Smooth muscle cell (in vitro differentiated cells): ENCODE measurements around the gene TSHZ2. TPM values are rescaled to one million over a fixed set of nuclear protein-coding genes. Genes with fewer than 3 reads are reported as not detected.

Experiments used
- DNase-seq: peaks from one replicate; lab custom pipeline; 2025; ENCODE audit not compliant: unreplicated experiment; lab: John Stamatoyannopoulos, UW
- H2AFZ ChIP-seq: fragments of 200-600 bp; sonication (generic); 2 replicates; pipeline ENCODE4 v1.6.0; 2016; ENCODE audit warnings: antibody characterized with exemption, low read depth, mild to moderate bottlenecking
- H3F3A ChIP-seq: fragments of 200-600 bp; sonication (generic); 2 replicates; pipeline ENCODE4 v1.6.0; 2017; ENCODE audit warnings: antibody characterized with exemption, low read depth
- H3K27ac ChIP-seq: fragments of 200-600 bp; sonication (generic); 2 replicates; pipeline ENCODE4 v1.5.1; 2016; ENCODE audit warnings: low read depth, mild to moderate bottlenecking
- H3K27me3 ChIP-seq: fragments of 200-600 bp; sonication (generic); 2 replicates; pipeline ENCODE4 v1.6.1; 2016; ENCODE audit warnings: low read depth, mild to moderate bottlenecking
- H3K36me3 ChIP-seq: fragments of 200-600 bp; sonication (generic); 2 replicates; pipeline ENCODE4 v1.5.1; 2016; ENCODE audit warnings: low read depth
- H3K4me1 ChIP-seq: fragments of 200-600 bp; sonication (generic); 2 replicates; pipeline ENCODE4 v1.5.1; 2016; ENCODE audit warnings: low read depth
- H3K4me2 ChIP-seq: fragments of 200-600 bp; sonication (generic); 2 replicates; pipeline ENCODE4 v1.6.0; 2016; ENCODE audit warnings: mild to moderate bottlenecking
- H3K4me3 ChIP-seq: fragments of 200-600 bp; sonication (generic); 2 replicates; pipeline ENCODE4 v1.5.1; 2016; ENCODE audit warnings: mild to moderate bottlenecking
- H3K79me2 ChIP-seq: fragments of 200-600 bp; sonication (generic); 2 replicates; pipeline ENCODE4 v1.6.0; 2016; ENCODE audit warnings: low read depth, mild to moderate bottlenecking
- H3K9ac ChIP-seq: fragments of 200-600 bp; sonication (generic); 2 replicates; pipeline ENCODE4 v1.6.0; 2016; ENCODE audit warnings: low read depth
- H3K9me3 ChIP-seq: fragments of 200-600 bp; sonication (generic); replicated peaks from 2 replicates; pipeline ENCODE4 v1.5.1; 2016; ENCODE audit warnings: low read depth
- H4K20me1 ChIP-seq: fragments of 200-600 bp; sonication (generic); 2 replicates; pipeline ENCODE4 v1.6.0; 2016; ENCODE audit warnings: low read depth
- CTCF ChIP-seq: fragments of 200-600 bp; sonication (generic); IDR thresholded peaks from 2 replicates; pipeline ENCODE4 v1.5.1; 2017; ENCODE audit warnings: borderline replicate concordance, mild to moderate bottlenecking, antibody characterized with exemption; ENCODE audit not compliant: insufficient read depth, poor library complexity, severe bottlenecking
- WGBS: methylation state at CpG from one replicate; pipeline ENCODE4 v1.1.7; 2016; ENCODE audit warnings: low lambda C conversion rate; 5-methylcytosine and 5-hydroxymethylcytosine counted together
- polyA plus RNA-seq: library from polyadenylated mRNA; unstranded; fragments of >200 nt; fragmentation: Nextera tagmentation; extraction: Ambion mirVana; gene quantifications from 2 replicates; pipeline ENCODE4 v1.2.1, GENCODE V29; 2016
- total RNA-seq: library from RNA; depleted of rRNA; stranded (reverse); fragments of >200 nt; gene quantifications from 2 replicates; pipeline ENCODE4 v1.2.3, GENCODE V29; 2014

The TSHZ2 gene
- total and polyA plus RNA-seq, 2 experiments from 2014 or later = 4.8 to 6.6 TPM

GRCh38 chr20:53276143-53276542 is 304.0 kb downstream of the TSHZ2 start:
- TF ChIP-seq CTCF = no peak
- no peak overlapping the region for H3K27ac ChIP-seq
- H3K4me2 ChIP-seq = no peak overlapping the region
- no peaks in the 10 kb centered on the region for H4K20me1 ChIP-seq
- 100% methylated on average over 3 of the region's 3 CpGs for WGBS
- no peaks in the 10 kb centered on the region for H3K9me3 ChIP-seq
- no peaks in the 10 kb centered on the region for H3K27me3 ChIP-seq
- no peaks in the 10 kb centered on the region for H3K36me3 ChIP-seq
- H3K4me3 ChIP-seq = no peak overlapping the region
- H3K9ac ChIP-seq = no peak overlapping the region
- no peak for DNase-seq
- H3K4me1 ChIP-seq = no peaks in the 10 kb centered on the region
- no peaks in the 10 kb centered on the region for H3F3A ChIP-seq
- no peaks in the 10 kb centered on the region for H3K79me2 ChIP-seq
- no peak overlapping the region for H2AFZ ChIP-seq

GRCh38 chr20:53278555-53278954 is 306.4 kb downstream of the TSHZ2 start:
- H3K9me3 ChIP-seq = no peaks in the 10 kb centered on the region
- no peak overlapping the region for H3K9ac ChIP-seq
- H3K36me3 ChIP-seq = no peaks in the 10 kb centered on the region
- no peaks in the 10 kb centered on the region for H3K4me1 ChIP-seq
- no peaks in the 10 kb centered on the region for H4K20me1 ChIP-seq
- H3K27ac ChIP-seq = no peak overlapping the region
- no peak overlapping the region for H3K4me2 ChIP-seq
- 93% methylated on average over 1 of the region's 1 CpG for WGBS
- DNase-seq = no peak
- H3K4me3 ChIP-seq = no peak overlapping the region
- H3K79me2 ChIP-seq = no peaks in the 10 kb centered on the region
- no peak for TF ChIP-seq CTCF
- H3K27me3 ChIP-seq = no peaks in the 10 kb centered on the region
- no peak overlapping the region for H2AFZ ChIP-seq
- no peaks in the 10 kb centered on the region for H3F3A ChIP-seq

GRCh38 chr20:53279735-53280134 is 307.6 kb downstream of the TSHZ2 start:
- no peak overlapping the region for H3K4me2 ChIP-seq
- no peak overlapping the region for H3K27ac ChIP-seq
- no peak for TF ChIP-seq CTCF
- H3K9me3 ChIP-seq = no peaks in the 10 kb centered on the region
- H3F3A ChIP-seq = no peaks in the 10 kb centered on the region
- 84% methylated on average over 1 of the region's 1 CpG for WGBS
- no peak overlapping the region for H3K4me3 ChIP-seq
- no peak for DNase-seq
- no peaks in the 10 kb centered on the region for H3K36me3 ChIP-seq
- no peaks in the 10 kb centered on the region for H3K27me3 ChIP-seq
- H4K20me1 ChIP-seq = no peaks in the 10 kb centered on the region
- no peaks in the 10 kb centered on the region for H3K4me1 ChIP-seq
- H2AFZ ChIP-seq = no peak overlapping the region
- no peaks in the 10 kb centered on the region for H3K79me2 ChIP-seq
- H3K9ac ChIP-seq = no peak overlapping the region

- no peak for DNase-seq
- no peaks in the 10 kb centered on the region for H3K79me2 ChIP-seq
- no peaks in the 10 kb centered on the region for H3K36me3 ChIP-seq
- no peak overlapping the region for H3K4me2 ChIP-seq
- H3K27me3 ChIP-seq = no peaks in the 10 kb centered on the region
- WGBS = 51% methylated on average over 2 of the region's 2 CpGs
- no peaks in the 10 kb centered on the region for H3F3A ChIP-seq
- H3K27ac ChIP-seq = no peak overlapping the region
- no peaks in the 10 kb centered on the region for H3K4me1 ChIP-seq
- H2AFZ ChIP-seq = no peak overlapping the region
- H3K4me3 ChIP-seq = no peak overlapping the region
- H4K20me1 ChIP-seq = no peaks in the 10 kb centered on the region
- H3K9me3 ChIP-seq = no peaks in the 10 kb centered on the region
- no peak for TF ChIP-seq CTCF
- no peak overlapping the region for H3K9ac ChIP-seq
Measured at GRCh38 chr20:53281557-53282117, 309.5 kb downstream of the TSHZ2 start.
